Panc1 (cell line): ENCODE results near the gene SLC12A3. TPM values are rescaled to one million over a fixed set of nuclear protein-coding genes. Genes with fewer than 3 reads are reported as not detected.

Experiments used
- ATAC-seq: fragments of 200-7000 bp; cut with Tn5 transposase; 2 replicates; pipeline ENCODE4 v1.9.1; 2020; ENCODE audit warnings: mild to moderate bottlenecking, moderate library complexity
- BruUV-seq: library from RNA; stranded (reverse); fragments of 400-500 nt; replicated peaks from 2 replicates; lab custom pipeline; 2021; lab: Mats Ljungman, UMichigan
- CTCF ChIA-PET: fragments of 300-600 bp; sonication (Branson Sonifier 250); formaldehyde crosslinking; loops from one replicate; lab custom pipeline; 2022; ENCODE audit warnings: antibody characterized with exemption; lab: Charles Lee
- POLR2A ChIA-PET: fragments of 300-600 bp; sonication (Branson Sonifier 250); formaldehyde crosslinking; loops from one replicate; lab custom pipeline; 2022; ENCODE audit warnings: antibody characterized with exemption; lab: Charles Lee
- DNase-seq: peaks from one replicate; pipeline ENCODE4 v3.0.0-alpha.2; 2010; ENCODE audit warnings: low read depth, low spot score
- H3K27ac ChIP-seq: 2 replicates; pipeline ENCODE4 v1.5.1; 2011; ENCODE audit warnings: mild to moderate bottlenecking, low read length, inconsistent platforms
- H3K27me3 ChIP-seq: fragments of 200-500 bp; sonication (Bioruptor generic); 2 replicates; pipeline ENCODE4 v1.6.0; 2014; ENCODE audit warnings: low read length, inconsistent platforms; ENCODE audit not compliant: control insufficient read depth, insufficient read depth
- H3K36me3 ChIP-seq: fragments of 200-500 bp; sonication (Bioruptor generic); 2 replicates; pipeline ENCODE4 v1.5.1; 2014; ENCODE audit warnings: inconsistent platforms, mild to moderate bottlenecking, low read length, moderate library complexity; ENCODE audit not compliant: control insufficient read depth, insufficient read depth
- H3K4me1 ChIP-seq: 2 replicates; pipeline ENCODE4 v1.5.1; 2011; ENCODE audit warnings: inconsistent platforms, mild to moderate bottlenecking, low read length, moderate library complexity; ENCODE audit not compliant: control insufficient read depth, insufficient read depth
- H3K4me3 ChIP-seq, 2 experiments: 2 replicates each; pipeline ENCODE4 v1.5.1; 2011 to 2012; ENCODE audit warnings: low read depth in 2 of 2, low read length in 2 of 2, mild to moderate bottlenecking in 2 of 2, inconsistent platforms in 1 of 2, moderate library complexity in 1 of 2
- H3K9me3 ChIP-seq: fragments of 200-500 bp; sonication (Bioruptor generic); 2 replicates; pipeline ENCODE4 v1.5.1; 2014; ENCODE audit warnings: low read depth, mild to moderate bottlenecking, inconsistent platforms, low read length, moderate library complexity; ENCODE audit not compliant: control insufficient read depth, insufficient read depth
- CTCF ChIP-seq: fragments of 450-650 bp; IDR thresholded peaks from 2 replicates; pipeline ENCODE4 v1.5.1; 2017; ENCODE audit warnings: mild to moderate bottlenecking
- POLR2AphosphoS5 ChIP-seq: IDR thresholded peaks from 2 replicates; pipeline ENCODE4 v1.6.1; 2012; ENCODE audit warnings: mild to moderate bottlenecking, low read depth, low read length, moderate library complexity
- SIN3A ChIP-seq: IDR thresholded peaks from 2 replicates; pipeline ENCODE4 v1.6.1; 2012; ENCODE audit warnings: low read depth, mild to moderate bottlenecking, low read length, moderate library complexity, borderline replicate concordance; ENCODE audit not compliant: insufficient read depth
- TCF7L2 ChIP-seq: IDR thresholded peaks from 2 replicates; pipeline ENCODE4 v1.6.1; 2011; ENCODE audit warnings: mild to moderate bottlenecking, low read depth, low read length, inconsistent platforms
- in situ Hi-C: cut with HindIII; loops from 2 replicates; pipeline ENCODE4 v1.10.0; 2016; ENCODE audit warnings: low sequenced_read_pairs, low pct_unique_long_range_greater_than_20kb
- intact Hi-C: fragments of 100-400 bp; cut with micrococcal nuclease; formaldehyde crosslinking; loops from one replicate; pipeline ENCODE4 v1.10.0; 2022; ENCODE audit not compliant: unreplicated experiment
- total RNA-seq: library from RNA; stranded (reverse); gene quantifications from one replicate; pipeline ENCODE4 v1.2.1, GENCODE V29; 2021; ENCODE audit not compliant: unreplicated experiment
- TF ChIP-seq, protein P1 (sequence below), 2 experiments: IDR thresholded peaks; 2 replicates each; pipeline ENCODE4 v1.6.1; 2011 to 2012; ENCODE audit warnings: low read depth in 2 of 2, control low read depth in 1 of 2, low read length in 1 of 2, mild to moderate bottlenecking in 1 of 2, moderate library complexity in 1 of 2; ENCODE audit not compliant: insufficient read depth in 1 of 2

Gene SLC12A3
- total RNA-seq, 1 experiment from 2014 or later: 0.15 TPM

DNA sequence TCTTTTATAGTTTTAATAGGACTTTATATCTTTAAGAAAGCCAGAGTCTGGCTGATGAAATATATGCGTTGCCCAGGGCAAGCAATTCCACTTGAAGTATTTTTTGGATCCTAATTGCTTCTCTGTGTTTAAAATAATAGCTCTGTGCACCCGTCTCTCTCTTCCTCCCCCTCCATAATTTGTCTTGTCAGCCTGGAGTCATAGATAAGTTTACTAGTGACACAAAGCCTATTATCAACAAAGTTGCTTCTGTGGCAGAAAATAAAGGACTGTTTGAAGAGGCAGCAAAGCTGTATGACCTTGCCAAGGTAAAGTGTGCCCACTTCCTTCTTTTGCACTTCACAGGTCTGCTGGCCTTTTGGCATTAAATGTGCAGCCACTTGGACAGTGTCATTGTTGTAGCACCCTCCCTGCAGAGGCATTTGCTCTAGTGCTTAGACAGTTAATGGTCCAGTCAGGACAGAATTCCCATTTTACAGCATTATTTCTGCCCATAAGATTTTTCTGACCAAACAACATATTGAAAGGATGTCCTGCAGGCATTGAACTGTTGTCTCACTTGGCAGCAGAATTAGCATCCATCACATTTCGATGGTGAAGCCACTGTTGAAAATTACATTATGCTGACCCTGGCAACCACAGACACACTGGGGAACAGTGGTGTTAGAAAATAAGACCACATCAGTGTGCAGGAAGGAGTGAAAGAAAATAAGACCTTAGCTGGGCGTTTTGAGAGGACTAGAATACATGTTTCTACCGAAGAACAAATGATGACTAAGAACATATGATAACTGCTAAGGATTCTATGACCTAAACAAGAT lies 28.4 kb upstream of the SLC12A3 start:
- Histone ChIP-seq H3K27ac (no peak overlapping the region), H3K9me3 (no peaks in the 10 kb centered on the region), H3K4me3 (no peak overlapping the region), H3K4me1 (no peaks in the 10 kb centered on the region), H3K36me3 (peaks cover 7% of the 10 kb centered on the region), H3K27me3 (no peaks in the 10 kb centered on the region)
- ChIA-PET POLR2A (no interaction called here), CTCF (no interaction called here)
- no TSS peak for BruUV-seq
- ATAC-seq (no peak), DNase-seq (no peak)
- TF ChIP-seq SIN3A (no peak), CTCF (no peak), TCF7L2 (no peak), POLR2AphosphoS5 (no peak)
- TF ChIP-seq, protein P1, sequence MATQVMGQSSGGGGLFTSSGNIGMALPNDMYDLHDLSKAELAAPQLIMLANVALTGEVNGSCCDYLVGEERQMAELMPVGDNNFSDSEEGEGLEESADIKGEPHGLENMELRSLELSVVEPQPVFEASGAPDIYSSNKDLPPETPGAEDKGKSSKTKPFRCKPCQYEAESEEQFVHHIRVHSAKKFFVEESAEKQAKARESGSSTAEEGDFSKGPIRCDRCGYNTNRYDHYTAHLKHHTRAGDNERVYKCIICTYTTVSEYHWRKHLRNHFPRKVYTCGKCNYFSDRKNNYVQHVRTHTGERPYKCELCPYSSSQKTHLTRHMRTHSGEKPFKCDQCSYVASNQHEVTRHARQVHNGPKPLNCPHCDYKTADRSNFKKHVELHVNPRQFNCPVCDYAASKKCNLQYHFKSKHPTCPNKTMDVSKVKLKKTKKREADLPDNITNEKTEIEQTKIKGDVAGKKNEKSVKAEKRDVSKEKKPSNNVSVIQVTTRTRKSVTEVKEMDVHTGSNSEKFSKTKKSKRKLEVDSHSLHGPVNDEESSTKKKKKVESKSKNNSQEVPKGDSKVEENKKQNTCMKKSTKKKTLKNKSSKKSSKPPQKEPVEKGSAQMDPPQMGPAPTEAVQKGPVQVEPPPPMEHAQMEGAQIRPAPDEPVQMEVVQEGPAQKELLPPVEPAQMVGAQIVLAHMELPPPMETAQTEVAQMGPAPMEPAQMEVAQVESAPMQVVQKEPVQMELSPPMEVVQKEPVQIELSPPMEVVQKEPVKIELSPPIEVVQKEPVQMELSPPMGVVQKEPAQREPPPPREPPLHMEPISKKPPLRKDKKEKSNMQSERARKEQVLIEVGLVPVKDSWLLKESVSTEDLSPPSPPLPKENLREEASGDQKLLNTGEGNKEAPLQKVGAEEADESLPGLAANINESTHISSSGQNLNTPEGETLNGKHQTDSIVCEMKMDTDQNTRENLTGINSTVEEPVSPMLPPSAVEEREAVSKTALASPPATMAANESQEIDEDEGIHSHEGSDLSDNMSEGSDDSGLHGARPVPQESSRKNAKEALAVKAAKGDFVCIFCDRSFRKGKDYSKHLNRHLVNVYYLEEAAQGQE (IDR thresholded peaks at IDR 0.05; ENCODE audit: insufficient read depth in 1 of 2, low read depth in 2 of 2, low read length in 1 of 2): no peak
- in situ Hi-C loops (no loop called here), intact Hi-C loops (no loop called here)

DNA sequence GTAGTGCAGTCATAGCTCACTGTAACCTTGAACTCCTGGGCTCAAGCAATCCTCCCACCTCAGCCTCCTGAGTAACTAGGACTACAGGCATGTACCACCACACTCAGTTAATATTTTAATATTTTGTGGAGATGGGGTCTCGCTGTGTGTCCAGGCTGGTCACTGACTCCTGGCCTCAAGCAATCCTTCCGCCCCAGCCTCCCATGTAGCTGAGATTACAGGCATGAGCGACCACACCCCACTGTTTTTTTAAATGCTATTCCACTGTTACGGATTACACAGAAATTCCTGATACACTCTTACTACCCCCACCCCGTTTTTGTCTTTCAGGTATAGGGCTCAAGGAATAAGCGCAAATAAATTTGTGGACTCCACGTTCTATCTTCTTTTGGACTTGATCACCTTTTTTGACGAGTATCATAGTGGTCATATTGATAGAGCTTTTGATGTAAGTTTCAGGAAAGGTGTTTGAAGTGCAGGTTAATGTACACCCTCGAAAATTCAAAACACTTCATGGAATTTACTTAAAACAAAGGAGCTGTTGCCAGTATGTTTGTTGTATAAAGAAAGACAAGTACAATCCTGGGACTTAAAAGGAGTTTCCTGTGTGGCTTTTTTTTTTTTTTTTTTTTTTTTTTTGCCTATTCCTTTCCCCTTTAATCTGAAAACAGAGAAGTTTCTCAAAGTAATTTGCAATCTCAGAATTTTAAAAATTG lies 26.2 kb upstream of the SLC12A3 start:
- intact Hi-C loops: no loop called here
- peaks cover 6% of the 10 kb centered on the region; the same call in 1 of the 2 replicates for H3K36me3 ChIP-seq
- BruUV-seq: no TSS peak
- in situ Hi-C loops: no loop called here
- no peak overlapping the region for H3K4me3 ChIP-seq
- POLR2A ChIA-PET: no interaction called here
- no peak overlapping the region for H3K27ac ChIP-seq
- DNase-seq: no peak
- no peak for ATAC-seq
- no peaks in the 10 kb centered on the region for H3K9me3 ChIP-seq
- TF ChIP-seq POLR2AphosphoS5: no peak
- TF ChIP-seq, protein P1 (IDR thresholded peaks at IDR 0.05; ENCODE audit: insufficient read depth in 1 of 2, low read depth in 2 of 2, low read length in 1 of 2): no peak
- TF ChIP-seq TCF7L2: no peak
- H3K27me3 ChIP-seq: no peaks in the 10 kb centered on the region
- no peaks in the 10 kb centered on the region for H3K4me1 ChIP-seq
- CTCF ChIA-PET: interaction anchor here (0.6 kb wide), 2 partner anchors 49 to 72 kb away, joined by 3 to 7 read pairs; no protein-coding TSS in a partner anchor
